Measurements from ENCODE around the gene DOK6.

DNA sequence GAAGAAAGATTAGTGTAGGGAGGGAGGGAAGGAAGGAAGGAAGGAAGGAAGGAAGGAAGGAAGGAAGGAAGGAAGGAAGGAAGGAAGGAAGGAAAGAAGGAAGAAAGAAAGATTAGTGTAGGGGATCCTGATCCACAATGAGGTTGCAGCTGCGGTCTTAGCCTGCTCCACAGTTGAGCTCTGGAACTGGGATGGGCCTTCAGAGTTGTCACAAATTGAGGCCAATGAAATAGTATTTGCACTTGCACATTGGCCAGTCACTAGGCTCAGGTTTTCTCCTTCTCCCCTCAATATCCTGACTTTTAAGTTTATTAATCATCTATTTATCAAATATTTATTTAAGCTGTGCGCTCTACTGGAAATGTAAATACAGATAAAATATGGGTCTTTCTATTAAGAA lies 34.3 kb downstream of the DOK6 start:
- TF ChIP-seq, protein P1, sequence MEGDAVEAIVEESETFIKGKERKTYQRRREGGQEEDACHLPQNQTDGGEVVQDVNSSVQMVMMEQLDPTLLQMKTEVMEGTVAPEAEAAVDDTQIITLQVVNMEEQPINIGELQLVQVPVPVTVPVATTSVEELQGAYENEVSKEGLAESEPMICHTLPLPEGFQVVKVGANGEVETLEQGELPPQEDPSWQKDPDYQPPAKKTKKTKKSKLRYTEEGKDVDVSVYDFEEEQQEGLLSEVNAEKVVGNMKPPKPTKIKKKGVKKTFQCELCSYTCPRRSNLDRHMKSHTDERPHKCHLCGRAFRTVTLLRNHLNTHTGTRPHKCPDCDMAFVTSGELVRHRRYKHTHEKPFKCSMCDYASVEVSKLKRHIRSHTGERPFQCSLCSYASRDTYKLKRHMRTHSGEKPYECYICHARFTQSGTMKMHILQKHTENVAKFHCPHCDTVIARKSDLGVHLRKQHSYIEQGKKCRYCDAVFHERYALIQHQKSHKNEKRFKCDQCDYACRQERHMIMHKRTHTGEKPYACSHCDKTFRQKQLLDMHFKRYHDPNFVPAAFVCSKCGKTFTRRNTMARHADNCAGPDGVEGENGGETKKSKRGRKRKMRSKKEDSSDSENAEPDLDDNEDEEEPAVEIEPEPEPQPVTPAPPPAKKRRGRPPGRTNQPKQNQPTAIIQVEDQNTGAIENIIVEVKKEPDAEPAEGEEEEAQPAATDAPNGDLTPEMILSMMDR (IDR thresholded peaks at IDR 0.05): no peak
- TF ChIP-seq TCF7 (CRISPR knock-in tag; IDR thresholded peaks at IDR 0.05; ENCODE audit: low read depth) (no peak), NR2C2 (CRISPR knock-in tag; IDR thresholded peaks at IDR 0.05) (no peak), ZBTB21 (CRISPR knock-in tag; IDR thresholded peaks at IDR 0.05; ENCODE audit: borderline replicate concordance) (no peak)

All from WTC11 (cell line).